Measurements from ENCODE around the gene ARHGAP44.

- peak; percentile 87 for TF ChIP-seq CTCF (conservative IDR thresholded peaks at IDR 0.05; ENCODE audit: low read depth, low read length)
- TF ChIP-seq MAZ (IDR thresholded peaks at IDR 0.05; ENCODE audit: borderline replicate concordance, low read depth, low read length) = peak; percentile 48; the same call in 1 of the 2 replicates
- no peak for TF ChIP-seq POLR2A (IDR thresholded peaks at IDR 0.05; ENCODE audit: low read depth, low read length)
- TF ChIP-seq MAFK (IDR thresholded peaks at IDR 0.05; ENCODE audit: low read depth, low read length) = no peak
- TF ChIP-seq SMC3 (IDR thresholded peaks at IDR 0.05; ENCODE audit: low read depth, low read length) = peak; percentile 16; the same call in 1 of the 2 replicates
- TF ChIP-seq, protein P1, sequence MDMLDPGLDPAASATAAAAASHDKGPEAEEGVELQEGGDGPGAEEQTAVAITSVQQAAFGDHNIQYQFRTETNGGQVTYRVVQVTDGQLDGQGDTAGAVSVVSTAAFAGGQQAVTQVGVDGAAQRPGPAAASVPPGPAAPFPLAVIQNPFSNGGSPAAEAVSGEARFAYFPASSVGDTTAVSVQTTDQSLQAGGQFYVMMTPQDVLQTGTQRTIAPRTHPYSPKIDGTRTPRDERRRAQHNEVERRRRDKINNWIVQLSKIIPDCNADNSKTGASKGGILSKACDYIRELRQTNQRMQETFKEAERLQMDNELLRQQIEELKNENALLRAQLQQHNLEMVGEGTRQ (IDR thresholded peaks at IDR 0.05; ENCODE audit: low read depth, low read length) = no peak
- no peak for TF ChIP-seq NFE2L2 (IDR thresholded peaks at IDR 0.05; ENCODE audit: low read depth, low read length)
- TF ChIP-seq CEBPB (IDR thresholded peaks at IDR 0.05; ENCODE audit: low read depth, low read length) = no peak
- no peak for TF ChIP-seq RFX5 (IDR thresholded peaks at IDR 0.05; ENCODE audit: low read depth, low read length)
- peak; percentile 37 for TF ChIP-seq RAD21 (IDR thresholded peaks at IDR 0.05; ENCODE audit: low read length)
- no peak for TF ChIP-seq ELK1 (IDR thresholded peaks at IDR 0.05; ENCODE audit: borderline replicate concordance, low read depth, low read length)
- TF ChIP-seq BHLHE40 (IDR thresholded peaks at IDR 0.05; ENCODE audit: low read depth, low read length) = no peak
- TF ChIP-seq CHD1 (IDR thresholded peaks at IDR 0.05; ENCODE audit: low read depth, low read length) = no peak
- TF ChIP-seq FOS (IDR thresholded peaks at IDR 0.05; ENCODE audit: low read depth, low read length) = no peak
Measured at GRCh38 chr17:13024526-13025257, 235.4 kb downstream of the ARHGAP44 start.

Data from IMR-90 (cell line).